ENCODE data around the gene EMP1. TPM values are rescaled to one million over a fixed set of nuclear protein-coding genes. Genes with fewer than 3 reads are reported as not detected.

Gene EMP1
- total and polyA plus RNA-seq, 9 of the 15 experiments (the other 6 are each of a cell fraction or from before 2014, with no cell fraction given), result 0.10 to 0.60 TPM; not detected in 7

Other genes with a start within 250 kb of the EMP1 start
- not detected in 2 replicates for gene GPRC5D, start 244.6 kb upstream of the EMP1 start, total RNA-seq (2014; rRNA removed)
- gene GPRC5D, start 244.6 kb upstream of the EMP1 start, total RNA-seq (2014; rRNA removed; fragmentation: Illumina TruSeq; extraction: Trizol), result not detected in 2 replicates
- not detected in 2 replicates for gene GPRC5D, start 244.6 kb upstream of the EMP1 start, total RNA-seq (2015; rRNA removed; fragmentation: Illumina TruSeq; extraction: Trizol)
- not detected in 2 replicates for gene GPRC5D, start 244.6 kb upstream of the EMP1 start, total RNA-seq (2021)
- gene GPRC5D, start 244.6 kb upstream of the EMP1 start, polyA plus RNA-seq (2011; rRNA removed), result 0.08 TPM in 1 of 2 replicates, not detected in the other
- not detected in 2 replicates for gene GPRC5D, start 244.6 kb upstream of the EMP1 start, polyA plus RNA-seq (2014; fragmentation: Illumina TruSeq; extraction: Trizol)
- gene GPRC5D, start 244.6 kb upstream of the EMP1 start, polyA plus RNA-seq (2014; fragmentation: Nextera tagmentation; extraction: Ambion mirVana), result 1 to 10 TPM; 1.0 to 1.1 TPM
- gene GPRC5D, start 244.6 kb upstream of the EMP1 start, polyA plus RNA-seq (2014; rRNA removed), result not detected in 2 replicates
- 2.3 and 2.7 TPM in 2 replicates for gene HEBP1, start 196.5 kb upstream of the EMP1 start, total RNA-seq (2014; rRNA removed)
- 1.3 and 1.8 TPM in 2 replicates for gene HEBP1, start 196.5 kb upstream of the EMP1 start, total RNA-seq (2014; rRNA removed; fragmentation: Illumina TruSeq; extraction: Trizol)
- 1.3 and 1.6 TPM in 2 replicates for gene HEBP1, start 196.5 kb upstream of the EMP1 start, total RNA-seq (2015; rRNA removed; fragmentation: Illumina TruSeq; extraction: Trizol)
- 8.3 and 8.6 TPM in 2 replicates for gene HEBP1, start 196.5 kb upstream of the EMP1 start, total RNA-seq (2021)
- 2.4 and 5.2 TPM in 2 replicates for gene HEBP1, start 196.5 kb upstream of the EMP1 start, polyA plus RNA-seq (2011; rRNA removed)
- 10.1 and 11.1 TPM in 2 replicates for gene HEBP1, start 196.5 kb upstream of the EMP1 start, polyA plus RNA-seq (2014; fragmentation: Illumina TruSeq; extraction: Trizol)
- gene HEBP1, start 196.5 kb upstream of the EMP1 start, polyA plus RNA-seq (2014; fragmentation: Nextera tagmentation; extraction: Ambion mirVana), result 1 to 10 TPM; 1.1 to 1.4 TPM
- 5.1 and 5.4 TPM in 2 replicates for gene HEBP1, start 196.5 kb upstream of the EMP1 start, polyA plus RNA-seq (2014; rRNA removed)
- 1.3 and 2.4 TPM in 2 replicates for gene FAM234B, start 152.3 kb upstream of the EMP1 start, total RNA-seq (2014; rRNA removed)
- gene FAM234B, start 152.3 kb upstream of the EMP1 start, total RNA-seq (2014; rRNA removed; fragmentation: Illumina TruSeq; extraction: Trizol), result 2.2 and 2.6 TPM in 2 replicates
- gene FAM234B, start 152.3 kb upstream of the EMP1 start, total RNA-seq (2015; rRNA removed; fragmentation: Illumina TruSeq; extraction: Trizol), result 1.6 and 2.0 TPM in 2 replicates
- gene FAM234B, start 152.3 kb upstream of the EMP1 start, total RNA-seq (2021), result 2.2 and 2.3 TPM in 2 replicates
- gene FAM234B, start 152.3 kb upstream of the EMP1 start, polyA plus RNA-seq (2011; rRNA removed), result 4.3 and 7.0 TPM in 2 replicates
- 1.9 and 2.0 TPM in 2 replicates for gene FAM234B, start 152.3 kb upstream of the EMP1 start, polyA plus RNA-seq (2014; fragmentation: Illumina TruSeq; extraction: Trizol)
- gene FAM234B, start 152.3 kb upstream of the EMP1 start, polyA plus RNA-seq (2014; fragmentation: Nextera tagmentation; extraction: Ambion mirVana), result 1 to 10 TPM in 1 of 2 experiments, under 1 TPM in 1; 1.00 to 2.3 TPM
- gene FAM234B, start 152.3 kb upstream of the EMP1 start, polyA plus RNA-seq (2014; rRNA removed), result 1.6 and 2.0 TPM in 2 replicates
- gene GSG1, start 93.1 kb upstream of the EMP1 start, total RNA-seq (2014; rRNA removed), result not detected in 2 replicates
- gene GSG1, start 93.1 kb upstream of the EMP1 start, total RNA-seq (2014; rRNA removed; fragmentation: Illumina TruSeq; extraction: Trizol), result not detected in 2 replicates
- gene GSG1, start 93.1 kb upstream of the EMP1 start, total RNA-seq (2015; rRNA removed; fragmentation: Illumina TruSeq; extraction: Trizol), result not detected in 2 replicates
- gene GSG1, start 93.1 kb upstream of the EMP1 start, total RNA-seq (2021), result not detected in 2 replicates
- gene GSG1, start 93.1 kb upstream of the EMP1 start, polyA plus RNA-seq (2011; rRNA removed), result not detected in 2 replicates
- gene GSG1, start 93.1 kb upstream of the EMP1 start, polyA plus RNA-seq (2014; fragmentation: Illumina TruSeq; extraction: Trizol), result not detected in 2 replicates
- not detected for gene GSG1, start 93.1 kb upstream of the EMP1 start, polyA plus RNA-seq (2014; fragmentation: Nextera tagmentation; extraction: Ambion mirVana)
- gene GSG1, start 93.1 kb upstream of the EMP1 start, polyA plus RNA-seq (2014; rRNA removed), result not detected in 2 replicates